Measurements from ENCODE around the gene COL24A1. TPM values are rescaled to one million over a fixed set of nuclear protein-coding genes. Genes with fewer than 3 reads are reported as not detected.

Gene COL24A1
- polyA plus RNA-seq, 1 donor (not counting 4 experiments of a cell fraction or from before 2014, with no cell fraction given), result not detected

DNA sequence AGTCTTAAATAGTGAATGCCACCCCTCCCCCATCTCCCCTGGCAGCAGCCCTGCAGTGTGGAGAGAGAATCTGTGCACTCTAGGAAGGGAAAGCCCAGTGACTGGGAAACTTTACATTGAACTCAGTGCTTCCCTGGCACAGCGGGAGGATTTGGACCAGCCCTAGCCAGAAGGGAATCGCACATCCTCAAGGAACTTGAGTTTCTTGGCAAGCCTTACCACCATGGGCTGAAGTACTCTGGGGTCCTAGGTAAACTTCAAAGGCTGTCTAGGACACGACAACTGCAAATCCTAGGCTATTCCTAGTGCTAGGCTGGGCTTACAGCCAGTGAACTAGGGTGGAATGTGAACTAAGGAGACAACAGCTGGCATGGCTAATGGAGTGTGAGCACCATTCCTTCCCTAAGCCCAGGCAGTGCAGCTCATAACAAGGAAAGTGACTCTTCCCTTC is 88.3 kb downstream of the COL24A1 start:
- Histone ChIP-seq H4K20me1 (ENCODE audit: control insufficient read depth, extremely low read depth, insufficient read depth, low read length) (no peaks in the 10 kb centered on the region), H3K27me3 (ENCODE audit: control insufficient read depth, extremely low read depth, insufficient read depth, low read length) (no peaks in the 10 kb centered on the region), H3K79me2 (ENCODE audit: control insufficient read depth, insufficient read depth, low read length) (no peaks in the 10 kb centered on the region), H3K9me1 (ENCODE audit: control insufficient read depth, extremely low read depth, insufficient read depth, low read length) (no peaks in the 10 kb centered on the region), H3K27ac (ENCODE audit: control insufficient read depth, insufficient read depth, low read length) (no peak overlapping the region), H2AFZ (ENCODE audit: control insufficient read depth, low read length) (no peak overlapping the region), H3K36me3 (ENCODE audit: control insufficient read depth in 2 of 2, extremely low read depth in 1 of 2, insufficient read depth in 2 of 2, low read length in 2 of 2) (no peaks in the 10 kb centered on the region), H3K4me2 (ENCODE audit: control insufficient read depth, extremely low read depth, insufficient read depth, low read depth, low read length) (no peak overlapping the region), H3K4me3 (ENCODE audit: control insufficient read depth in 2 of 3, extremely low read depth in 1 of 3, insufficient read depth in 2 of 3, low read depth in 1 of 3, low read length in 3 of 3) (no peak overlapping the region), H3K9me3 (ENCODE audit: control insufficient read depth, low read depth, low read length) (no peaks in the 10 kb centered on the region), H3K4me1 (ENCODE audit: control insufficient read depth, extremely low read depth, insufficient read depth, low read length) (peaks cover 6% of the 10 kb centered on the region), H3K9ac (ENCODE audit: control insufficient read depth, extremely low read depth, insufficient read depth, low read length) (no peak overlapping the region)
- FAIRE-seq (no peak), DNase-seq (ENCODE audit: low read depth, low spot score) (no peak)
- TF ChIP-seq EZH2 (IDR thresholded peaks at IDR 0.05; ENCODE audit: low read length), result no peak
- TF ChIP-seq, protein P1, sequence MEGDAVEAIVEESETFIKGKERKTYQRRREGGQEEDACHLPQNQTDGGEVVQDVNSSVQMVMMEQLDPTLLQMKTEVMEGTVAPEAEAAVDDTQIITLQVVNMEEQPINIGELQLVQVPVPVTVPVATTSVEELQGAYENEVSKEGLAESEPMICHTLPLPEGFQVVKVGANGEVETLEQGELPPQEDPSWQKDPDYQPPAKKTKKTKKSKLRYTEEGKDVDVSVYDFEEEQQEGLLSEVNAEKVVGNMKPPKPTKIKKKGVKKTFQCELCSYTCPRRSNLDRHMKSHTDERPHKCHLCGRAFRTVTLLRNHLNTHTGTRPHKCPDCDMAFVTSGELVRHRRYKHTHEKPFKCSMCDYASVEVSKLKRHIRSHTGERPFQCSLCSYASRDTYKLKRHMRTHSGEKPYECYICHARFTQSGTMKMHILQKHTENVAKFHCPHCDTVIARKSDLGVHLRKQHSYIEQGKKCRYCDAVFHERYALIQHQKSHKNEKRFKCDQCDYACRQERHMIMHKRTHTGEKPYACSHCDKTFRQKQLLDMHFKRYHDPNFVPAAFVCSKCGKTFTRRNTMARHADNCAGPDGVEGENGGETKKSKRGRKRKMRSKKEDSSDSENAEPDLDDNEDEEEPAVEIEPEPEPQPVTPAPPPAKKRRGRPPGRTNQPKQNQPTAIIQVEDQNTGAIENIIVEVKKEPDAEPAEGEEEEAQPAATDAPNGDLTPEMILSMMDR (optimal IDR thresholded peaks at IDR 0.05 in 1 of 3, IDR thresholded peaks at IDR 0.05 in 1 of 3, conservative IDR thresholded peaks at IDR 0.05 in 1 of 3; ENCODE audit: extremely low read depth in 1 of 3, insufficient read depth in 2 of 3, low read length in 3 of 3), result no peak
- dilution Hi-C loops (cut with MboI; ENCODE audit: extremely low pct_ligation_motif_present, low sequenced_read_pairs), result no loop called here

DNA sequence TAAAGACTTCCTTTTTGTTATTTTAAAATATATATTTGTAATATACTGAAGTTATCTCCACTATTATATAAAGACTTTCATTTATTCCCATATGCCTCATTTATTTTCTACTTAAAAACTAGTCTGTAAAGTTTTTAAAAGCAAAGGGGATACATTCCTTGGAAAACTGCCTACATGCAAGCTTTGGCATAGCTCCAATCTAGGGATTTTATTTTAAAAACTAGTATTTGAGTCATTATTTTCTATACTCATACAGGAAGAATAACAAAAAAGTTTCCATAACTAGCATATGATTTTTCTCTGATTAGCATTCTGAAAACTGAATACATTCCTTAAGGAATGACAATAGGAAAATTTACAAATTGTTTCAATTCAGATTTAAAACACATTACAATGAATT is 88.9 kb downstream of the COL24A1 start:
- TF ChIP-seq, protein P1 (optimal IDR thresholded peaks at IDR 0.05 in 1 of 3, IDR thresholded peaks at IDR 0.05 in 1 of 3, conservative IDR thresholded peaks at IDR 0.05 in 1 of 3; ENCODE audit: extremely low read depth in 1 of 3, insufficient read depth in 2 of 3, low read length in 3 of 3), result no peak
- TF ChIP-seq EZH2 (IDR thresholded peaks at IDR 0.05; ENCODE audit: low read length), result no peak
- Histone ChIP-seq H3K27me3 (ENCODE audit: control insufficient read depth, extremely low read depth, insufficient read depth, low read length) (no peaks in the 10 kb centered on the region), H4K20me1 (ENCODE audit: control insufficient read depth, extremely low read depth, insufficient read depth, low read length) (no peaks in the 10 kb centered on the region), H3K4me2 (ENCODE audit: control insufficient read depth, extremely low read depth, insufficient read depth, low read depth, low read length) (no peak overlapping the region), H3K9me1 (ENCODE audit: control insufficient read depth, extremely low read depth, insufficient read depth, low read length) (no peaks in the 10 kb centered on the region), H3K9ac (ENCODE audit: control insufficient read depth, extremely low read depth, insufficient read depth, low read length) (no peak overlapping the region), H3K36me3 (ENCODE audit: control insufficient read depth in 2 of 2, extremely low read depth in 1 of 2, insufficient read depth in 2 of 2, low read length in 2 of 2) (no peaks in the 10 kb centered on the region), H3K79me2 (ENCODE audit: control insufficient read depth, insufficient read depth, low read length) (no peaks in the 10 kb centered on the region), H3K9me3 (ENCODE audit: control insufficient read depth, low read depth, low read length) (no peaks in the 10 kb centered on the region), H3K4me3 (ENCODE audit: control insufficient read depth in 2 of 3, extremely low read depth in 1 of 3, insufficient read depth in 2 of 3, low read depth in 1 of 3, low read length in 3 of 3) (no peak overlapping the region), H3K4me1 (ENCODE audit: control insufficient read depth, extremely low read depth, insufficient read depth, low read length) (peaks cover 6% of the 10 kb centered on the region), H3K27ac (ENCODE audit: control insufficient read depth, insufficient read depth, low read length) (no peak overlapping the region), H2AFZ (ENCODE audit: control insufficient read depth, low read length) (no peak overlapping the region)
- dilution Hi-C loops (cut with MboI; ENCODE audit: extremely low pct_ligation_motif_present, low sequenced_read_pairs), result no loop called here
- FAIRE-seq (no peak), DNase-seq (ENCODE audit: low read depth, low spot score) (no peak)

Data from keratinocyte (primary cell).